ENCODE data around the gene ZNF618.

The ZNF618 gene

DNA sequence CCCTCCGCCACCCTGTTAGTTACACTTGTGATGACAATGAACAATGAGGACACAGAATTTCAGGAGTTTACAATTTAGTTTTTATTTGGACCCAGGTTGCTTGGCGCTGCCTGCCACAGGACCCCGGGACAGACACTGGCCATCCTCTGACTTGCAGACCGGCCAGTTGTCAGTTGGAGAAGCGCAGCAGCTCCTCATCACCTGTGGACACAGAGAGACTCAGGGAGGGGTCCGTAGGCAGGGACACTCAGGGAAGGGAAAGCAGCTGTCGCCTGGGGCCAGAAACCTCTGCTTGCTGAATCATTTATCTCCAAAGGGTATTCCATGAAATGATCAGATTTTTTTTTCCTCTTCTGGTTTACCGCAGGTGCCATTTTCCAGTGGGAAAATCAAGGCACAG, 184.0 kb downstream of the ZNF618 start:
- no peak for DNase-seq (ENCODE audit: low read depth)

DNA sequence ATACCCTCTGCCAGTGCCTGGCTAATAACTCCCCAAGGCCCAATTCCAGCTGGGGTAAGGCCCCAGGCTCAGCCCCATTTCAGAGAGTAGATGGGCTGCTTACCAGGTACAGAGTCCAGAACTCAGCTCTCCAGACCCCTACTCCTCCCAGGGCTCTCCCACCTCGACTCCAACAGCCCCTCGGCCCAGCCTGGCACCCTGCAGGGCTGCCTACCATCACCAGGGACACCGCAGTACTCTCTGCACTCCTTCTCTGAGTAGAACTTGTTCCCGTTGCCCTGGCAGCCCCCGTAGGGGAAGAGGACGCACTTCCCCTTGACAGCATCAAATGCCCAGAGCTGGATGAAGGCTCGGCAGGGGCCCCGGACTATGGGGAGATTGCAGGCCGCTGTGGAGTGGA, 184.6 kb downstream of the ZNF618 start:
- DNase-seq (ENCODE audit: low read depth) = no peak

DNA sequence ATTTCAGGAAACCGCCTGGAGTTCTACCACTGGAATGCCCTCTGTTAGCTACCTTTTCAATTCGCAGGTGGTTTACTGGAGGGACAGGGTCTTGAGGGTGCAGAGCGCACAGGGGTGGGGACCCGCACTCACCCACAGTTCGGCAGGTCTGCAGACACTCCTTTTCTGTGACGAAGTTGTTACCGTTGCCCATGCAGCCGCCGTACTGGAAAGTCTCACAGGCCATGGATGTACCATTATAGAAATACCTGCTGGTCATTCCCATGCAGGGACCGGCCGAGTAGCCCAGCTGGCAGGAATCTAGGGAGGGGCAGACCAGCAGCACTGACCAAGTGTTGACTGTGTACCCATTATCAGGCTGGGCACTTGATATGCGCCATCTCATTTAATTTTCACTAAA, 185.2 kb downstream of the ZNF618 start:
- DNase-seq (ENCODE audit: low read depth) = no peak

DNA sequence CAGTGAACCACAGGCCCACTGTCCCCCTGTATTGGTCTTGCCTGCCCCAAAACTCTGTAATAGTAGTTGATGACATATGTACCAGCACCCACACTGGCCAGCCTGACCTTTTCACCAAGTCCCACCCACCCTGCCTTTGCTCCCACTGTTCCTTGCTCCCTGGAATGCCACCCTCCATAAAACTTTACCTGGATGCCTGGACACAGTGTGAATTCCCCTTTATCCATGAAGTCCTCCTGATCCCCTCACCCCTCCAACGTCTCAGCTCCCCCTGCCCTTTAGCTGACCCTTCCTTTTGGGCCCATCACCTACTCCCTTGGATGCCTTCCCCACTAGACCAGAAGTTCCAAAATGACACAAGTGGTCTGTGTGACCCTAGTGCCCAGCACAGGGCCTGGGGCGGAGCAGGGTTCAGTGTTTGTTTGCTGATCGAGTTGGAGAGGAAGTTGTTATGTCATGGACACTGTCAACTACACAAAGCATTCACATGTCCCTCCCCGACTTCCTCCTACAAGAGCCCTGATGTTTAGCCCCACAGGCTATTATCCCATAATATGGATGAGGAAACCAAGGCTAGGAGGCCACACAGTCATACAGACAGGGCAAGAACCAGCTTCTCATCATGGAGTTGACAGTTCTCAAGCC, 185.8 kb downstream of the ZNF618 start:
- DNase-seq (ENCODE audit: low read depth) = no peak

DNA sequence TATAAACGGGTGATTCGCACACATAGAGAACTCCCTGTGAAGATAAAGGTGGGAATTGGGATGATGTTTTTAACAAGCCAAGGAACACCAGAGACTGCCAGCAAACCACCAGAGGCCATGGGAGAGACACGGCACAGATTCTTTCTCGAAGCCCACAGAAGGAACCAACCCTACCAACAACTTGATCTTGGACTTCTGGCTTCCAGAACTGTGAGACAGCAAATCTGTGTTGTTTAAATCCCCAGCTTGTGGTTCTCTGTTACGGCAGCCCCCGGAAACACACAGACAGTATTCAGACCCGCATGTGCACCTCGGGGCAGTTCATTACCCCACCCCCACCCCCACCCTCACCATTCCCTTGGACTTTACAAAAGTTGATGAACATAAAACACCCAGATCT, 189.2 kb downstream of the ZNF618 start:
- DNase-seq (ENCODE audit: low read depth) = no peak

DNA sequence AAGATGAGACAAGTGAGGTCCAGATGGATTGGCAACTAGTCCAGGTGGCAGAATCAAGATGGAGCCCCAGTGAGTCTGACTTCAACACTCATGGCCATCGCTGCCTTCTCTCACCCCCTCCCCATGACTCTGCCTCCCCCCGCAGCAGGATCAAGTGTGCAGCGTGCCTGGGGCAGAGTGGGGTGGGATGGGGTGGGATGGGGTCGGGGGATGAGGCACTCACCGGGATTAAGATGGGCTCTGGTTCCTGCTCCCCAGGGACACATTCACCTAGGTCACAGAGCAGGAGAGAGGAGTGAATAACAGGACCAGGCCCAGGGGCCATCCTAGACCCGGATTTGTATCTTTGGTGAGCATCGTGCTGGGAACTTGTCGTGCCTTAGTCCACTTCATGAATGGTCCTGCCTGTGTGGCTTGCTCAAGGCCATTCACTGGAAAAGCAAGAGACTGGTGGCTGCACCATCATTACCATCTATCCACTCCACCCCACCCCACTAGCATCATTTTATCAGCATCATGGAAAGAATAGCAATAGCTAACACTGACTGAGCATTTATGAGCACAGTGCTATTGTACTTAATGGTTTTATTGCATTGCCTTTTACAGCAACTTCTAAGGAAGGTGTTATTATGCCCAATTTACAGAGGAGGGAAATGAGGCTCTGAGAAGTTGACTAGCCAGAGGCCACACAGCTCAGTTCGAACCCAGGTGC, 193.5 kb downstream of the ZNF618 start:
- no peak for DNase-seq (ENCODE audit: low read depth)

DNA sequence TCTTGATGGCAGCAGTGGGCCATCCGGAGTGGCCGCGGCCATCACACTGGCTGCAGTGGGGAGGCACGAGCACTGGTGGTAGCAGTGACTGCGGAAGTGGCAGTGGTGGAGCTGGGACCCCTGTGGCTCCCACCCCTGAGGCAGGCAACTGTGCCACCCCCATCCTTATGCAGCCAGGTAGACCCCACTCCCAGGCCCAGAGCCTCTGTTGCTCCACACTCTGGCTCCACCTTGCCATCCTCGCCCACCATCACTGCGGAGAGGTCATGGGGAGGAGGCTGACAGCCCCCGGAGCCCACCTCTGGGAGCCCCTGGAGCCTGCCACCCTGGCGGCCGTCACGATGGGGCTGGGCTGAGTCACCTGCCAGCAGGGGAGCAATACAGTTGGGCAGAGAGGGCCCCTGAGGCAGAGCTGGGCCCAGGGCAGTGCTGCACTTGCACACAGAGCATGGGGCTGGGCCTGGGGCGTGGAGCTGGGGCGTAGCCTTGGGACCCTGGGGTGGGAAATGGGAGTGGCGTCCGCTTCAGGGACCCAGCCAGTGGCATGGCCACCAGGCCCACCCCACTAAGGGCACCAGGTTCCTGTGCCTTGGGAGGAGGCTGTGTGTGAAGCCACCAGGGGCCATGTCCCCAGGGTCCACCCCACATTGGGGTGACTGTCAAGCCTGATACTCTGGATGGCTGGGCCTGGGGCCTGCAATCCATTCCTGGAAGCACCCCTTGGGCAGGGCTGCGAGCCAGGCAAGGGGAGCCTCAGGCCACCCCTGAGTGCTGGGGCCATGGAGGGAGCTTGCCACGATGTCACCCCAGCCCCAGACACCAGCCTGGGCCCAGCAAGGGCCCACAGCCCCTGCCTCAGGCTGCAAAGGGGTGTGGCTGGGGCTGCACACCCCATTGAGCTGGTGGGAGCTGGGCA, 194.3 kb downstream of the ZNF618 start:
- no peak for DNase-seq (ENCODE audit: low read depth)

DNA sequence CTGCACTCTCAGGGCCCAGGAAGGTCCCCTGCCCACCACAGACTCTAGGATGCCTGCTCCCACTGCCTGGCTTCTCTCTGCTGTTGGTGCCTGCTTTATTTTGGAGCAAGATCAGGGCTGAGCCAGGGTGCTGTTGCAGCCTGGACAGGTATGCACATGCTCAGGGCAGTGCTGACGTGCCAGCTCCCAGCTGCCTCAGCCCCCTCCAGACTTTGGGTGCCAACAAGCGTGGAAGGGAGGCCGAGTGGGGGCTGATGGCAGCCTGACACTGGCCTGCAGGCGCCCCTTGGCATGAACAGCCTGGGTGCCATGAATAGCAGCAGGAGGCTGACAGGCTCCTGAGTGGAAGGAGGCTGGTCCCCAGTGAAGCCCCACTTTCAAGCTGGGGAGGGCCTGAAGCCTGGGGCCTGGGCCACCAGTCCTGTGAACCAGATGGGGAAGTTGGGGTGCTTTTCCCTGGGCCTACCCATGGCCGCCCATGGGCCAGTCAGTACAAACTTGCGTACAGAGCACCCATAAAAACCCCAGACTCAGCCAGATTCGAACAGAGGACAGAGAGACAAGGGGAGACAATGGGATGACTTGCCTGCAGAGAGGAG, 195.2 kb downstream of the ZNF618 start:
- no peak for DNase-seq (ENCODE audit: low read depth)

DNA sequence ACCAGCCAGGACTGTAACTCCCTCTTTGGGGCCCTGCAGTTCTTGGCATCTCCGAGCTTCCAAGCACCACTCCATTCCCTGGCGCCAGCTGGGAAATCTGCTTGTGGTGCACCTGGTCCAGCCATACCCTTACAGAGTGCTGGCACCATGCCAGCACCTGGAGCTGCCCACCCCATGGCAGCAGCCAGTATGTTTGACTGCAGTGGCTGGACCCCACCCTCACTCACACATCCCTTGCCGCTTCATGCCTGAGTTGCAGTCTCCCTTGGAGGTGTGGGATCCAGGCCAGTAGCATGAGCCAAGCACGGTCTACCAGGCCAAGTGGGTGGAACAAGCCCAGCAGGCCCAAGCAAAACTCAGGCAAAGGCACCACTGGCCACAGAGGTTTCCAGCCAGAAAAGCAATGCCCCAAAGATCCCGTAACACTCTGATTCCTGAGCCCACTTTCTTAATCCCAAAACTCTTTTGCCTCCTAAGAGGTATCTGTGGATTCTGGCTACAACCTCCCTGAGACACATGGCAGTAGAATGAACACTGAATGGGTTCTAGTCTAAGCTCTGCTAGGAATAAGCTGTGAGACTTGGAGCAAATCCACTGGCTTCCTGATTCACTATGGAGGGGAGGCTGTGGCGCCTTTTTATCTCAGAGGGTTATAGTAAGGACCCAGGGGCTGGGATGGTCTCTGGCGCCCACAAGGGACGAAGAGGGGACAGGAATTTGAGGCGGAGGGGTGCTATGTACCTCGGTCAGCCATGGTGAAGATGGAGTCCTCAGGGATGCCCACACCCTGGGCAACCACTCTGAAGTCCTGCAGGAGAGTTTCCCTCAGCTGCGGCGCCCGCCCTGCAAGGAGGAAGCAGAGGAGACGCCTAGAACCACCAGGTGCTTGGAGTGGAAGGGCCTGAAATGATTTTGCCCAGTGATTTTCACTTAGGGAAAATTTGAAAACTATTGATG, 196.4 kb downstream of the ZNF618 start:
- DNase-seq (ENCODE audit: low read depth) = no peak

DNA sequence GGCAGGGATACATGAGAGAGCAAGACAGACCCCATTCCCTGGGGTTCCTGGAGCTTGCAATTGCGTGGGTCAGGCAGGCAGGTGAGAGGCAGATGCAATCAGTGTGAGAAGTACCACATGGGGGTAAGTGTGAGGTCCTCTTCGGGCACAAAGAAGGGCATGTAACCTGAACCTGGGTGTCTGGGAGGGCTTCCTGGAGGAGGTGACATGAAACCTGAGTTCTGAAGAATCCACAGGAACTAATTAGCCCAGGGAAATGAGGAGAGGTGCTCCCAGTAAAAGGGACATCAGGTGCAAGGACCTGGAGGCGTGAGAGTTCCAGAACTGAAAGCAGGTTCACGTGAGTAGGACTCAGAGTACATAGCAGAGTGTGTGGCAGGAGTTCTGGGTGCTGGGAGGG, 199.5 kb downstream of the ZNF618 start:
- no peak for DNase-seq (ENCODE audit: low read depth)

DNA sequence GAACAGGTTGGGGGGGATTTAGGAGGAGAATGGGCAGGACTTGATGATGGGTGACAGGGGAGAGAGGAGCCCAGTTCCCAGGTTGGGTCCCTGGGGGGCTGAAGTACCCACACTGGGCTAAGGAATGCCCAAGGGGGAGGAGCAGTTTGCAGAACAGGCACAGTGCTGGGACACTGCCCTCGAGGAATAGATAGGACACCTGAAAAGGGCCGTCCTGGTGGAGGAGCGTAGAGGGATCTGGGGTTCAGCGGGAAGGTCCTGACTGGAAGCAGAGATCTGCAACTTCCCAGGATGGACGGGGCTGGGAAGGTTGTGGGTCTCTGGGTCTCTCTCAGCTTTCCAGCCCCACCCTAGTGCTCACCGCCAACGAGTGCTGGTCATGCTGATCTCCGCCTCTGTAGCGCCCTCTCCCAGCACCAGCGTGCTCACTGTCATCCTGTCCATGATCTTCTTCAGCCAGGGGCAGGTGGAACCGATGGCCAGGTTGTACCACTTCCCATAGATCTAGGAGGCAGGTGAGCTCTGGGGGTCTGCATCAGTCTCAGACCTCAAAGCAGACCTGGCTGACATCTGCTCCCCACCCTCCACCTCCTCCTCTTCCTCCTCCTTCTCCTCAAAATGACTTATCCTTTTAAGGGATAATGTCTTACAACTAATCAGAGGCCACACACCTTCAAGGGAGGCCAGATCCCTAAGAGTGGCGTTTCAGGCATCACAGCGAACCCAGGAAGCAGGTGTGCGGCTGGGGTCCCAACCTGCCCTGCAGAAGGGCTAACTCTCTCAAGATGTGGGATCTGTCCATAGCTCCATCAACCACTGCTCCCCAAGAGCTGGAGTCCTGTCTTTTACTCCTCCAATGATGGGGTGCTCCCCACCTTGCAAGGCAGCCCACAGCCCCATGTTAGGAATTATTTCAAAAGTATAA, 200.4 kb downstream of the ZNF618 start:
- DNase-seq (ENCODE audit: low read depth) = no peak

DNA sequence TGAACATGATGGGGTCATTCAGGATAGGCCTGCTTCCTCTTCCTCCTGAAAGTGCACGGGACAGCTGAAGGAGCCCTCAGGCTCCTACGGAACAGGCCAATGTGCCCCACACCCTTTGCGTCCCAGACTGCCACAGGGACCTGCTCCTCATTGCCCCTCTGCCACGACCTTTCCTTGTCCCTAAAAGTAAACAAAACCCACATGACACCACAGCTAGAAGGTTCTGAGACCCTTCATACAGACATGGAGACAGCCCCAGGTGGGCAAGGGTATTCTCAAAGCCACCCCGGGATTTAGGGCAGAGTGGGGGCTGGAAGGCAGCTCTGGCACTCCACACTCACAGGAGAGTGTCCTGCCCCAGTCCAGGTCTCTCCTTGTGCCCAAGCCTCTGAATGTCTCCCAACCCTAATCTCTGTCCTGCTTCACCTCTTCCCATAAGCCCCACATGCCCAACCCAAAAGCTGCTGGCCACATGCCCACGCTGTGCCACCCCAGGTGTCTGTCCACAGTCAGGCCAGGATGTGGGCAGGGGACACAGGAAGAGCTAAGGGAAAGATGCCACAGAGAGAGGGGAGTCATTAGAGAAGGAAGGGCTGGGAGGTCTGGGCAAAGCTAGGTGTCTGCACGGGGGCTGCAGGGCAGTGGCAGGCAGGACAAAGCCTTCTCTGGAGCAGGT, 201.2 kb downstream of the ZNF618 start:
- DNase-seq (ENCODE audit: low read depth) = no peak

DNA sequence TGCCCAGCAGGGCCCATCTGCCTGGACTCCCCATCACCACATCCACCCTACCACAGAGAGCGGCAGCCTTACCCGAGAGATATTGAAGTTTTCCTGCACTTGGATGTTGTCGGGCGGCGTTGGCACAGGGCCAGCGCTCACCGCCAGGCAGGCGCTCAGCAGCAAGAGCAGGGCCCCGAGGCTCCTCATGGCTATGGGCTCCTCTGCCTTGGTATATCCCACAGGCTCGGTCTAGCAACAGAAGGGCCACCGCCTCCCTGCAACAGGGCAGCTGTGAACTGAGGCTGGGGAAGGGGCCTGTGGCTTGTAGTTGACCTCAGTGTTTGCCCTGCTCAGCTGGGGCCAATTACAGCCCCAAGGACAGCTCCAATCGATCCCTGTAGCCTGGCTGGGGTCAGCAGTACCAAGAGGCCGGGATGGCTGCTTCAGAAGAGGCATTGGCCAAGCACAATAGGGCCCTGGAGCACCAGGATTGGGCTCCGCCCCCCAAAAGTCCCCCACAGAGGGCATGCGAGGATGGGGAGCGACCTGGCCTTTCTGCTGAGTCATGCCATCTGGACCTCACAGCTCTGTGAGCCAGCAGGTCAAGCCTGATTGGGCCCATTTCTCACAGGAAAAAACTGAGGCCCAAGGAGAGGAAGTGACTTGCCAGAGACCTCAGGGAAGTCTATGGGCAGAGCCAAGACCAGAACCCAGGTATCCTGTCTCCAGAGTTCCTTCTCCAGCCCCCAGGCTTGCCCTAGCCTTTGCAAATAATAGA, 202.1 kb downstream of the ZNF618 start, which contains the start of gene AMBP:
AMBP (minus strand) TSS at position 280 of the 760 bp plus-strand sequence; CDS start at position 189, 91 bp downstream.
- DNase-seq (ENCODE audit: low read depth) = no peak

DNA sequence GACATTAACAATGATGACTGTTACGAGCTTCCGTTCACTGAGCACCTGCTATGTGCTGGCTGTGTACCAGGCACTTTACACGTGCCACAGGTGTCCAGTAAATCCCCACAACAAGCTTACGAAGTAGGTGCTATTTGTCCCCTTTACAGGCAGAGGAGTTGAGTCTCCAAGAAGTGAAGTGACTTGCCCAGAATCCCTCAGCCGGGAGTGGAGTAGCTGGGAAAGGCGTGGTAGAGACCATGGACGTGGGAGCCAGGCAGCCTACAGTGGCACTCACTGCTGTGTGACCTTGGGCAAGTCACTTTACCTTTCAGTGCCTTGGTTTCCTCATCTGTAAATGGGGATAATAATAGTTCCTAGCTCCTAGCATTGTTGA, 202.7 kb downstream of the ZNF618 start:
- DNase-seq (ENCODE audit: low read depth) = no peak

DNA sequence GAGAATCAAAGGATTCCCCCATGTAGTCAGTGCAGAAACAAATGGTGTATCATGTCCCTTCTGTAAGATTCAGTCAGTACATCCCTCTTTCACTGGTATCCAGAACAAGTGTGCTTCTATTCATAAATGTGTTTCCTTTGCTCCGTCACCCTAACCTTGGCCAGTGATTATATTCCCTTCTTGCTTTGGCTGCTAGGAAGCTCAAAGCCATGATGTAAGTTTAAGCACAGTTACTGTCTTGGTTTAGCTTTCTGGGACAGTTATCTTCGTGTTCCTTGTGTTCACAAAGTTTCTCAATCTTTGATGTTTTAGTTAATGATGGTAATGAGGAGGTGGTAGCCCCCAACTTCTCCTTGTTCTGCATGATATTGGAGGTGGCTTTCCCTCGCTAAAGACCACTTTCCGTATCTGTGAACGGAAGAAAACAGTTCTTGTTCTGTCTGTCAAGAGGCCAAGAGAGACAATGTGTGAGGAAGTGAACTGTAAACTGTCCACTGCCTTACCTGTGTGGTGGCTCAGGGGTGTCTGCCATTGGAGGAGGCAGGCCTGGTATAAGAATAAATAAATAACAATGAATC, 204.2 kb downstream of the ZNF618 start:
- no peak for DNase-seq (ENCODE audit: low read depth)

DNA sequence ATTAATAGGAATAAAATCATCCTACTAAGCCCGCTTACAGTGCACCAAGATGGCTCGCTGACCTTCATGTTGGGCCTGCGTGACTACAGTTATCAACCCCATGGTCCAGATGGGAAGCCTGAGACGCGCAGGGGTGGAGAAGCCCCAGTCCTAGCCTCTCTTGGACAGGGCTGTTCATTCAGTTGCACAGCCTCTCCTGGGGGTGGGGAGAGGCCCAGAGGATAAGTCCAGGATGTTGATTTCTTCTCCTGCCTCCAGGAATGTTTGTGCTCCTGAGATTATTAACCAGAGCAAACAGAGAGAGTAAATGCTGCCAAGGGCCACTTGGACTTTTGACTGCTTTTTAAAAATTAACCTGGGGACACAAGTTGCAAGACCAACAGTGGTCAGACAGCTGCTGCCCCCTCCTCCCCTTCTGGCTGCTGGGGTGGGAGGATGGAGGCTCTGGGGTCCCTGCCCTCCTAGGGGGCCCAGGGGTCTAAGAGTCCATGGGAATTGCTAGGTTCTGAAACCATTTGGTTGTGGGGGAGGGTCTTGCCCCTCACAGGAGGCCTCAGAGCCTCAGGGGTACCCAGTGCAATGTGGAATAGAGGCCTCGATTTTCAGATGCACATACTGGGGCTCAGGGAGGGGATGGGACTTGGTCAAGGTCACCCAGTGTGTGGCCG, 204.8 kb downstream of the ZNF618 start:
- DNase-seq (ENCODE audit: low read depth) = no peak

DNA sequence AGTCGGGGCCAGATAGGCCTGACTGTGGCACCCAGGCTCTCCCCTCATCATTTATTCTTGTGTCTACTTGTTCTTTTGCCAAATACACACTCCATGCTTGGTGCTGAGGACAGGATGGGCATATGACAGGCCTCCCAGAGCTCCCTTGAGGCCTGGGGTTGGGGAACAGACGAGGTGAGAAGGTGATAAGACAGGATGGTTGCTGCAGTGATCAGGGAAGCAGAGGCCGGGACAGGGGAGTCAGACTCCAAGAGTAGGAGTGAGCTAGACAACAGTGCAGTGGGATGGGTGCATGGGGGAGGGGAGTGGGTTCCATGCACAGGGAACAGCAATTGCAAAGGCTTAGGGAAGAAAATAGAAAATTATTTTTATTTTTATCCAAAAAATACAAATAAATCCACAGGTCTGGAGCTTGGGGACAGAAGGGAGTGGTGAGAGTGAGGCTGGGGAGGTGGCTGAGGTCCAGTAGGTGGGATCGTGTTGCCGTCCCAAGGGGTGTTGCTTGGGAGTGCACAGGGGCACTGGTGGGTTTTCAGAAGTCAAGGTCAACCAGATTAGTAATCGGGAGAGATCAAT, 205.4 kb downstream of the ZNF618 start:
- DNase-seq (ENCODE audit: low read depth) = no peak

Data from stimulated activated CD4-positive, alpha-beta T cell treated with anti-CD3 and anti-CD28 coated beads, Interleukin-2, amount 100 ng/mL, for 4 hours (primary cell).